H9 (cell line): ENCODE data around the gene SRSF4. TPM values are rescaled to one million over a fixed set of nuclear protein-coding genes. Genes with fewer than 3 reads are reported as not detected.

Experiments
- DNase-seq: peaks from one replicate; pipeline ENCODE4 v3.0.0-alpha.2; 2017
- H2AFZ ChIP-seq: one replicate; pipeline ENCODE4 v1.6.1; 2013; ENCODE audit warnings: mild to moderate bottlenecking, low read length, control low read depth, moderate library complexity
- H2AK5ac ChIP-seq: 2 replicates; pipeline ENCODE4 v1.6.1; 2013; ENCODE audit warnings: low read length, control low read depth, mixed read lengths; ENCODE audit not compliant: insufficient read length
- H2BK120ac ChIP-seq: one replicate; pipeline ENCODE4 v1.6.1; 2013; ENCODE audit warnings: low read depth, mild to moderate bottlenecking, low read length, control low read depth, inconsistent platforms; ENCODE audit not compliant: poor library complexity, severe bottlenecking
- H2BK12ac ChIP-seq: 2 replicates; pipeline ENCODE4 v1.6.1; 2013; ENCODE audit warnings: low read length, control low read depth, mixed read lengths, low read depth; ENCODE audit not compliant: insufficient read length
- H2BK15ac ChIP-seq: 2 replicates; pipeline ENCODE4 v1.6.1; 2013; ENCODE audit warnings: low read depth, low read length, control low read depth
- H2BK20ac ChIP-seq: one replicate; pipeline ENCODE4 v1.6.1; 2013; ENCODE audit warnings: low read depth, mild to moderate bottlenecking, low read length, control low read depth, inconsistent platforms; ENCODE audit not compliant: poor library complexity, severe bottlenecking
- H2BK5ac ChIP-seq: 2 replicates; pipeline ENCODE4 v1.6.1; 2013; ENCODE audit warnings: low read length, control low read depth, mixed read lengths; ENCODE audit not compliant: insufficient read length
- H3K14ac ChIP-seq: 2 replicates; pipeline ENCODE4 v1.6.1; 2013; ENCODE audit warnings: low read length, control low read depth; ENCODE audit not compliant: insufficient read depth
- H3K18ac ChIP-seq: 2 replicates; pipeline ENCODE4 v1.6.1; 2013; ENCODE audit warnings: low read depth, mild to moderate bottlenecking, mixed read lengths, low read length, control low read depth; ENCODE audit not compliant: insufficient read length
- H3K23ac ChIP-seq: 2 replicates; pipeline ENCODE4 v1.6.1; 2013; ENCODE audit warnings: low read length, control low read depth, mixed read lengths, low read depth; ENCODE audit not compliant: insufficient read length
- H3K23me2 ChIP-seq: 2 replicates; pipeline ENCODE4 v1.6.1; 2013; ENCODE audit warnings: low read depth, mild to moderate bottlenecking, mixed read lengths, low read length, control low read depth; ENCODE audit not compliant: insufficient read length, poor library complexity, severe bottlenecking
- H3K27ac ChIP-seq: 2 replicates; pipeline ENCODE4 v1.5.1; 2013; ENCODE audit warnings: low read length, control low read depth, mixed read lengths, low read depth; ENCODE audit not compliant: insufficient read length
- H3K27me3 ChIP-seq: 2 replicates; pipeline ENCODE4 v1.6.1; 2013; ENCODE audit warnings: low read length, control low read depth, inconsistent platforms; ENCODE audit not compliant: insufficient read depth
- H3K4ac ChIP-seq: 2 replicates; pipeline ENCODE4 v1.6.1; 2013; ENCODE audit warnings: low read depth, mild to moderate bottlenecking, control low read depth, inconsistent platforms, low read length, moderate library complexity
- H3K4me1 ChIP-seq: 2 replicates; pipeline ENCODE4 v1.6.1; 2013; ENCODE audit warnings: low read length, control low read depth, inconsistent platforms; ENCODE audit not compliant: insufficient read depth
- H3K4me2 ChIP-seq: 2 replicates; pipeline ENCODE4 v1.6.1; 2013; ENCODE audit warnings: low read length, control low read depth, mixed read lengths; ENCODE audit not compliant: insufficient read length, insufficient read depth
- H3K56ac ChIP-seq: 2 replicates; pipeline ENCODE4 v1.6.1; 2013; ENCODE audit warnings: low read depth, mild to moderate bottlenecking, mixed read lengths, low read length, control low read depth; ENCODE audit not compliant: insufficient read length
- H3K79me1 ChIP-seq: 2 replicates; pipeline ENCODE4 v1.6.1; 2013; ENCODE audit warnings: low read depth, mild to moderate bottlenecking, moderate library complexity, low read length, control low read depth, inconsistent platforms; ENCODE audit not compliant: insufficient read depth, poor library complexity, severe bottlenecking
- H3K79me2 ChIP-seq: 2 replicates; pipeline ENCODE4 v1.6.1; 2013; ENCODE audit warnings: low read length, control low read depth, inconsistent platforms; ENCODE audit not compliant: insufficient read depth
- H3K9ac ChIP-seq: 2 replicates; pipeline ENCODE4 v1.6.1; 2013; ENCODE audit warnings: low read length, control low read depth, mixed read lengths; ENCODE audit not compliant: insufficient read length; ENCODE audit errors: extremely low read depth
- H3K9me3 ChIP-seq: one replicate; pipeline ENCODE4 v1.6.1; 2013; ENCODE audit warnings: low read depth, low read length, inconsistent platforms; ENCODE audit not compliant: control insufficient read depth
- H3T11ph ChIP-seq: one replicate; pipeline ENCODE4 v1.6.1; 2013; ENCODE audit warnings: mild to moderate bottlenecking, low read length, control low read depth, inconsistent platforms
- H4K20me1 ChIP-seq: one replicate; pipeline ENCODE4 v1.6.1; 2013; ENCODE audit not compliant: control insufficient read depth, insufficient read length, insufficient read depth
- H4K5ac ChIP-seq: 2 replicates; pipeline ENCODE4 v1.6.1; 2013; ENCODE audit warnings: low read depth, mild to moderate bottlenecking, mixed read lengths, low read length, control low read depth; ENCODE audit not compliant: insufficient read length
- H4K8ac ChIP-seq: replicated peaks from 2 replicates; pipeline ENCODE4 v1.6.1; 2013; ENCODE audit warnings: low read length, control low read depth, mixed read lengths, low read depth; ENCODE audit not compliant: insufficient read length
- H4K91ac ChIP-seq: 2 replicates; pipeline ENCODE4 v1.6.1; 2013; ENCODE audit warnings: low read depth, mild to moderate bottlenecking, moderate library complexity, mixed read lengths, low read length, control low read depth; ENCODE audit not compliant: insufficient read length
- H3K27ac Mint-ChIP-seq, 3 experiments: 2 replicates in 2 of 3; 3 replicates in 1 of 3; pipeline ENCODE4 v1.8.0; 2020 to 2021; ENCODE audit warnings: mixed read lengths in 3 of 3, mild to moderate bottlenecking in 1 of 3, moderate library complexity in 1 of 3
- H3K27me3 Mint-ChIP-seq: 2 replicates; pipeline ENCODE4 v1.8.0; 2021; ENCODE audit warnings: low read depth, mild to moderate bottlenecking, moderate library complexity, mixed read lengths
- H3K36me3 Mint-ChIP-seq, 3 experiments: 2 replicates in 2 of 3; 3 replicates in 1 of 3; pipeline ENCODE4 v1.8.0; 2020 to 2021; ENCODE audit warnings: low read depth in 3 of 3, mixed read lengths in 3 of 3; ENCODE audit not compliant: insufficient read depth in 1 of 3
- H3K4me1 Mint-ChIP-seq, 2 experiments: 2 replicates each; pipeline ENCODE4 v1.8.0; 2020; ENCODE audit warnings: mixed read lengths in 2 of 2
- H3K4me3 Mint-ChIP-seq, 2 experiments: 2 replicates in 1 of 2; 3 replicates in 1 of 2; pipeline ENCODE4 v1.8.0; 2020 to 2021; ENCODE audit warnings: mild to moderate bottlenecking in 2 of 2, mixed read lengths in 2 of 2, moderate library complexity in 1 of 2
- H3K9me3 Mint-ChIP-seq, 2 experiments: 2 replicates in 1 of 2; 3 replicates in 1 of 2; pipeline ENCODE4 v1.8.0; 2020; ENCODE audit warnings: mild to moderate bottlenecking in 2 of 2, mixed read lengths in 2 of 2, moderate library complexity in 1 of 2
- CTCF ChIP-seq: fragments of 200-600 bp; sonication (generic); conservative IDR thresholded peaks from 3 replicates; pipeline ENCODE4 v1.8.0; 2021; ENCODE audit warnings: antibody characterized with exemption, mild to moderate bottlenecking
- WGBS: extraction: QIAGEN DNeasy Blood & Tissue Kit; methylation state at CpG from one replicate; pipeline ENCODE4 v1.1.7; 2013; ENCODE audit warnings: missing lambda C conversion rate, low lambda C conversion rate, mixed read lengths; ENCODE audit not compliant: insufficient read length; ENCODE audit errors: extremely low coverage; 5-methylcytosine and 5-hydroxymethylcytosine counted together
- total RNA-seq: library from RNA; stranded (reverse); gene quantifications from 2 replicates; pipeline ENCODE4 v1.2.1, GENCODE V29; 2021

The SRSF4 gene
- total RNA-seq, 1 experiment from 2014 or later, result 90.6 TPM

GRCh38 chr1:29186252-29186651, 4.6 kb upstream of the SRSF4 start:
- Histone ChIP-seq H2BK20ac (no peak overlapping the region), H3K4me2 (peak overlapping the region; percentile 4), H3K27me3 (no peaks in the 10 kb centered on the region), H3K23ac (no peak overlapping the region), H3K79me1 (no peaks in the 10 kb centered on the region), H3K14ac (no peak overlapping the region), H3T11ph (no peak overlapping the region), H3K56ac (no peak overlapping the region), H3K27ac (peak overlapping the region; percentile 41), H3K4ac (no peak overlapping the region), H3K23me2 (no peaks in the 10 kb centered on the region), H3K9ac (no peak overlapping the region), H4K5ac (no peak overlapping the region), H2BK5ac (peak overlapping the region; percentile 33), H2BK15ac (no peak overlapping the region), H4K8ac (no peak overlapping the region), H2AFZ (no peak overlapping the region), H4K91ac (no peak overlapping the region), H3K18ac (no peak overlapping the region), H4K20me1 (no peaks in the 10 kb centered on the region), H3K4me1 (peaks cover 5% of the 10 kb centered on the region; the same call in 1 of the 2 replicates), H2BK120ac (no peak overlapping the region), H2BK12ac (no peak overlapping the region), H2AK5ac (no peak overlapping the region), H3K79me2 (peaks cover under 1% of the 10 kb centered on the region; the same call in 1 of the 2 replicates), H3K9me3 (no peaks in the 10 kb centered on the region)
- Mint-ChIP-seq H3K9me3 (peaks cover 0 to 5% of the 10 kb centered on the region in 2 experiments; a peak in 3 of 5 replicates), H3K27ac (peak overlapping the region; percentile 47 to 95 (median 93)), H3K36me3 (peaks cover 6 to 7% (median 6%) of the 10 kb centered on the region in 3 experiments; a peak in 6 of 7 replicates), H3K4me3 (peak overlapping the region in 1 of 2 experiments; percentile 16; a peak in 1 of 5 replicates), H3K27me3 (no peaks in the 10 kb centered on the region), H3K4me1 (peaks cover 24 to 26% of the 10 kb centered on the region in 2 experiments)
- WGBS, result no CpG with 5 or more reads among the region's 3 CpGs
- no peak for TF ChIP-seq CTCF
- DNase-seq, result no peak
